HepG2 (cell line): ENCODE results near the gene PLK5. TPM values are rescaled to one million over a fixed set of nuclear protein-coding genes. Genes with fewer than 3 reads are reported as not detected.

Source experiments
- ELF3 ChIP-seq: IDR thresholded peaks from 2 replicates; pipeline ENCODE4 v1.6.1; 2016; ENCODE audit warnings: missing genetic modification reagents, missing compliant biosample characterization
- NR2C2 ChIP-seq: sonication (generic); formaldehyde crosslinking; IDR thresholded peaks from 2 replicates; pipeline ENCODE4 v1.4.0; 2020; ENCODE audit warnings: missing genetic modification reagents, mild to moderate bottlenecking, moderate library complexity, borderline replicate concordance
- NR2F2 ChIP-seq: IDR thresholded peaks from 2 replicates; pipeline ENCODE4 v1.6.1; 2012; ENCODE audit warnings: low read depth, inconsistent platforms, borderline replicate concordance
- POLR2A ChIP-seq, 2 experiments: IDR thresholded peaks; 2 replicates each; pipeline ENCODE4 v1.6.1; 2011; ENCODE audit warnings: low read depth in 2 of 2, low read length in 2 of 2, mild to moderate bottlenecking in 1 of 2, moderate library complexity in 1 of 2; ENCODE audit not compliant: insufficient read depth in 1 of 2
- RFX3 ChIP-seq: IDR thresholded peaks from 2 replicates; pipeline ENCODE4 v1.6.1; 2016; ENCODE audit warnings: missing biosample characterization, missing genetic modification reagents
- SNRNP70 ChIP-seq: fragments of 200-400 bp; formaldehyde crosslinking; IDR thresholded peaks from 2 replicates; pipeline ENCODE4 v1.6.1; 2017; ENCODE audit warnings: mild to moderate bottlenecking, low read depth, low read length, moderate library complexity
- TFDP1 ChIP-seq: IDR thresholded peaks from 2 replicates; pipeline ENCODE4 v1.6.1; 2016; ENCODE audit warnings: missing compliant biosample characterization, missing genetic modification reagents, borderline replicate concordance
- ZNF274 ChIP-seq: sonication (generic); formaldehyde crosslinking; IDR thresholded peaks from 2 replicates; pipeline ENCODE4 v1.5.1; 2020; ENCODE audit warnings: mild to moderate bottlenecking, missing genetic modification reagents
- ZNF550 ChIP-seq: sonication (generic); formaldehyde crosslinking; IDR thresholded peaks from 2 replicates; pipeline ENCODE4 v1.4.0; 2020; ENCODE audit warnings: mild to moderate bottlenecking, missing genetic modification reagents, borderline replicate concordance
- ZNF609 ChIP-seq: sonication (generic); formaldehyde crosslinking; IDR thresholded peaks from 2 replicates; pipeline ENCODE4 v1.4.0; 2020; ENCODE audit warnings: mild to moderate bottlenecking, missing genetic modification reagents, borderline replicate concordance
- ZNF770 ChIP-seq: sonication (generic); formaldehyde crosslinking; IDR thresholded peaks from 2 replicates; pipeline ENCODE4 v1.5.0; 2020; ENCODE audit warnings: mild to moderate bottlenecking, missing genetic modification reagents
- ZNF775 ChIP-seq: sonication (generic); formaldehyde crosslinking; IDR thresholded peaks from 2 replicates; pipeline ENCODE4 v1.4.0; 2020; ENCODE audit warnings: missing genetic modification reagents, mild to moderate bottlenecking, moderate library complexity, borderline replicate concordance
- ZNF782 ChIP-seq: sonication (generic); formaldehyde crosslinking; IDR thresholded peaks from 2 replicates; pipeline ENCODE4 v1.4.0; 2020; ENCODE audit warnings: missing genetic modification reagents, mild to moderate bottlenecking, borderline replicate concordance
- ZNF790 ChIP-seq: sonication (generic); formaldehyde crosslinking; IDR thresholded peaks from 2 replicates; pipeline ENCODE4 v1.8.0; 2022; ENCODE audit warnings: missing genetic modification reagents, mild to moderate bottlenecking, borderline replicate concordance
- ZNF792 ChIP-seq: IDR thresholded peaks from 2 replicates; pipeline ENCODE4 v1.6.1; 2016
- ZSCAN31 ChIP-seq: sonication (generic); formaldehyde crosslinking; IDR thresholded peaks from 2 replicates; pipeline ENCODE4 v1.5.0; 2020; ENCODE audit warnings: low read depth, mild to moderate bottlenecking, missing genetic modification reagents
- polyA plus RNA-seq, 8 experiments: library from polyadenylated mRNA; depleted of rRNA in 3 of 8; stranded (reverse) in 7 of 8; unstranded in 1 of 8; fragments of >200 nt; fragmentation: Illumina TruSeq in 4 of 8; extraction: Trizol in 4 of 8; gene quantifications; 2 replicates each; pipeline versions ENCODE4 v1.2.1 to v1.2.3, GENCODE V29; 2011 to 2016; ENCODE audit warnings: low read depth in 4 of 8, missing spikeins in 1 of 8, mixed read lengths in 1 of 8; ENCODE audit not compliant: insufficient read depth in 1 of 8
- total RNA-seq, 5 experiments: library from RNA; depleted of rRNA; stranded (reverse); fragments of >200 nt; fragmentation: Illumina TruSeq; extraction: Trizol; gene quantifications; 2 replicates each; pipeline ENCODE4 v1.2.3, GENCODE V29; 2016; ENCODE audit warnings: low read depth in 1 of 5
- TF ChIP-seq, protein P1 (sequence below): IDR thresholded peaks from 2 replicates; pipeline ENCODE4 v1.6.1; 2016; ENCODE audit warnings: low read depth, borderline replicate concordance
- TF ChIP-seq, protein P2 (sequence below): sonication (generic); formaldehyde crosslinking; conservative IDR thresholded peaks from 2 replicates; pipeline ENCODE4 v1.4.0; 2020; ENCODE audit warnings: missing genetic modification reagents

PLK5 gene
- total and polyA plus RNA-seq, 2 of the 13 experiments (the other 11 are each of a cell fraction or from before 2014, with no cell fraction given), result not detected

DNA sequence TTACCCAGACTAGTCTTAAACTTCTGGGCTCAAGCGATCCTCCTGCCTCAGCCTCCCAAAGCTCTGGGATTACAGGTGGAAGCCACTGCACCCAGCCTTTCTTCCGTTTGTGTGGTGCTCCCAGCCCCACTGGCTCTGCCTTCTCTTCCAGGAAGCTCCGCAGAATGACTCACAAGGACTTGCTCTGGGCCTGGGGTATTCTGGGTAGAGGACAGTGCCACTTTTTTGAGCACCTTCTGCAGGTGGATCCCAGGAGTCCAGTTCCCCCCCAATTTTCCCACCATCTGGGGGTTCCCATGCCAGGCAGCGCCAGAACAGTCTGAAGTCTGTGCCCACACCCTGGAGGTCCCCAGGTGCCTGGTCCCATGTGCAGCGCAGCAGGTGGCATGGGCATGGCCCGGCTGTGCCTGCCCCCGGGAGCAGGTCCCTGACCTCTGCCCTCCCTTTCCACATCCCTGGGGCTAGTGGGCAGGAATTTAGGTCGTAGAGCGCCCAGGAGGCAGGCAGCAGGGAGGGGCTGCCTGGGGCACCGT is 31.3 kb upstream of the PLK5 start (continued):
- 0 out of 2 replicates have a peak, but pooled peaks have one; percentile 42 for TF ChIP-seq ZNF790 (CRISPR knock-in tag)
- TF ChIP-seq, protein P1, sequence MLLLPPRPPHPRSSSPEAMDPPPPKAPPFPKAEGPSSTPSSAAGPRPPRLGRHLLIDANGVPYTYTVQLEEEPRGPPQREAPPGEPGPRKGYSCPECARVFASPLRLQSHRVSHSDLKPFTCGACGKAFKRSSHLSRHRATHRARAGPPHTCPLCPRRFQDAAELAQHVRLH (CRISPR knock-in tag), result no peak
- TF ChIP-seq TFDP1 (CRISPR knock-in tag), result 0 out of 2 replicates have a peak, but pooled peaks have one; percentile 16
- no peak for TF ChIP-seq SNRNP70
- TF ChIP-seq ZNF550 (CRISPR knock-in tag), result 0 out of 2 replicates have a peak, but pooled peaks have one; percentile 27
- TF ChIP-seq ZNF792, result no peak
- 0 out of 2 replicates have a peak, but pooled peaks have one; percentile 11 for TF ChIP-seq NR2F2
- no peak for TF ChIP-seq ZNF775 (CRISPR knock-in tag)
- TF ChIP-seq, protein P2, sequence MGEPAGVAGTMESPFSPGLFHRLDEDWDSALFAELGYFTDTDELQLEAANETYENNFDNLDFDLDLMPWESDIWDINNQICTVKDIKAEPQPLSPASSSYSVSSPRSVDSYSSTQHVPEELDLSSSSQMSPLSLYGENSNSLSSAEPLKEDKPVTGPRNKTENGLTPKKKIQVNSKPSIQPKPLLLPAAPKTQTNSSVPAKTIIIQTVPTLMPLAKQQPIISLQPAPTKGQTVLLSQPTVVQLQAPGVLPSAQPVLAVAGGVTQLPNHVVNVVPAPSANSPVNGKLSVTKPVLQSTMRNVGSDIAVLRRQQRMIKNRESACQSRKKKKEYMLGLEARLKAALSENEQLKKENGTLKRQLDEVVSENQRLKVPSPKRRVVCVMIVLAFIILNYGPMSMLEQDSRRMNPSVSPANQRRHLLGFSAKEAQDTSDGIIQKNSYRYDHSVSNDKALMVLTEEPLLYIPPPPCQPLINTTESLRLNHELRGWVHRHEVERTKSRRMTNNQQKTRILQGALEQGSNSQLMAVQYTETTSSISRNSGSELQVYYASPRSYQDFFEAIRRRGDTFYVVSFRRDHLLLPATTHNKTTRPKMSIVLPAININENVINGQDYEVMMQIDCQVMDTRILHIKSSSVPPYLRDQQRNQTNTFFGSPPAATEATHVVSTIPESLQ (CRISPR knock-in tag), result 0 out of 2 replicates have a peak, but pooled peaks have one; percentile 9
- TF ChIP-seq NR2C2, result 0 out of 2 replicates have a peak, but pooled peaks have one; percentile 46
- 0 out of 2 replicates have a peak, but pooled peaks have one; percentile 12 for TF ChIP-seq ZSCAN31 (CRISPR knock-in tag)
- no peak for TF ChIP-seq RFX3 (CRISPR knock-in tag)
- peak; percentile 42; the same call in 1 of the 2 replicates for TF ChIP-seq ELF3 (CRISPR knock-in tag)
- peak in 1 of 2 experiments; percentile 42; a peak in 2 of 4 replicates for TF ChIP-seq POLR2A (IDR thresholded peaks at IDR 0.05; ENCODE audit: insufficient read depth in 1 of 2, low read depth in 2 of 2, low read length in 2 of 2)
- peak; percentile 85; the same call in 1 of the 2 replicates for TF ChIP-seq ZNF770 (CRISPR knock-in tag)
- TF ChIP-seq ZNF274 (CRISPR knock-in tag), result 0 out of 2 replicates have a peak, but pooled peaks have one; percentile 10
- TF ChIP-seq ZNF609 (CRISPR knock-in tag), result peak; percentile 49; the same call in 1 of the 2 replicates
- 0 out of 2 replicates have a peak, but pooled peaks have one; percentile 43 for TF ChIP-seq ZNF782
